Effector memory CD4-positive, alpha-beta T cell (primary cell): Measurements from ENCODE around the gene ZNF423.

Experiments
- DNase-seq, 3 donors: peaks; one replicate each; pipeline ENCODE4 v3.0.0-alpha.2; 2020
- H3K27ac ChIP-seq: 2 replicates; pipeline ENCODE4 v1.7.0; 2013; ENCODE audit warnings: mild to moderate bottlenecking, low read length, moderate library complexity; ENCODE audit not compliant: insufficient read depth, poor library complexity, severe bottlenecking
- H3K27me3 ChIP-seq: replicated peaks from 2 replicates; pipeline ENCODE4 v1.7.0; 2013; ENCODE audit warnings: mild to moderate bottlenecking, low read length; ENCODE audit not compliant: insufficient read depth, control insufficient read depth, poor library complexity, severe bottlenecking
- H3K36me3 ChIP-seq: 2 replicates; pipeline ENCODE4 v1.7.0; 2013; ENCODE audit warnings: mild to moderate bottlenecking, low read length, moderate library complexity; ENCODE audit not compliant: control insufficient read depth, insufficient read depth
- H3K4me1 ChIP-seq: 2 replicates; pipeline ENCODE4 v1.7.0; 2013; ENCODE audit warnings: low read length, mild to moderate bottlenecking; ENCODE audit not compliant: control insufficient read depth, insufficient read depth, poor library complexity, severe bottlenecking
- H3K4me3 ChIP-seq: 2 replicates; pipeline ENCODE4 v1.7.0; 2013; ENCODE audit warnings: low read length, low read depth, mild to moderate bottlenecking; ENCODE audit not compliant: insufficient read depth, poor library complexity, severe bottlenecking
- H3K9me3 ChIP-seq: 2 replicates; pipeline ENCODE4 v1.7.0; 2013; ENCODE audit warnings: mild to moderate bottlenecking, low read length, moderate library complexity; ENCODE audit not compliant: control insufficient read depth

ZNF423 gene

GRCh38 chr16:49556606-49557446 lies 299.1 kb downstream of the ZNF423 start:
- no peak overlapping the region for H3K4me3 ChIP-seq
- DNase-seq = no peak
- no peaks in the 10 kb centered on the region for H3K4me1 ChIP-seq
- H3K27me3 ChIP-seq = no peaks in the 10 kb centered on the region
- no peaks in the 10 kb centered on the region for H3K9me3 ChIP-seq
- no peak overlapping the region for H3K27ac ChIP-seq
- H3K36me3 ChIP-seq = no peaks in the 10 kb centered on the region

GRCh38 chr16:49556249-49556605 lies 299.7 kb downstream of the ZNF423 start:
- Histone ChIP-seq H3K36me3 (no peaks in the 10 kb centered on the region), H3K4me1 (no peaks in the 10 kb centered on the region), H3K27ac (no peak overlapping the region), H3K27me3 (no peaks in the 10 kb centered on the region), H3K9me3 (no peaks in the 10 kb centered on the region), H3K4me3 (no peak overlapping the region)
- no peak for DNase-seq

GRCh38 chr16:49554681-49555080 lies 301.2 kb downstream of the ZNF423 start:
- no peak for DNase-seq
- no peak overlapping the region for H3K4me3 ChIP-seq
- no peaks in the 10 kb centered on the region for H3K4me1 ChIP-seq
- H3K27ac ChIP-seq = no peak overlapping the region
- H3K9me3 ChIP-seq = no peaks in the 10 kb centered on the region
- H3K27me3 ChIP-seq = no peaks in the 10 kb centered on the region
- no peaks in the 10 kb centered on the region for H3K36me3 ChIP-seq

GRCh38 chr16:49552313-49552928 lies 303.5 kb downstream of the ZNF423 start:
- no peak overlapping the region for H3K27ac ChIP-seq
- no peak for DNase-seq
- H3K36me3 ChIP-seq = no peaks in the 10 kb centered on the region
- H3K4me1 ChIP-seq = no peaks in the 10 kb centered on the region
- no peak overlapping the region for H3K4me3 ChIP-seq
- no peaks in the 10 kb centered on the region for H3K27me3 ChIP-seq
- no peaks in the 10 kb centered on the region for H3K9me3 ChIP-seq

- Histone ChIP-seq H3K27me3 (no peaks in the 10 kb centered on the region), H3K4me3 (no peak overlapping the region), H3K36me3 (no peaks in the 10 kb centered on the region), H3K9me3 (no peaks in the 10 kb centered on the region), H3K4me1 (no peaks in the 10 kb centered on the region), H3K27ac (no peak overlapping the region)
- DNase-seq = no peak
Observed at GRCh38 chr16:49550666-49551065, 305.2 kb downstream of the ZNF423 start.

- Histone ChIP-seq H3K36me3 (no peaks in the 10 kb centered on the region), H3K4me3 (no peak overlapping the region), H3K4me1 (no peaks in the 10 kb centered on the region), H3K27me3 (no peaks in the 10 kb centered on the region), H3K27ac (no peak overlapping the region), H3K9me3 (no peaks in the 10 kb centered on the region)
- DNase-seq = no peak
Observed at GRCh38 chr16:49550140-49550539, 305.8 kb downstream of the ZNF423 start.

- no peak for DNase-seq
- H3K9me3 ChIP-seq = no peaks in the 10 kb centered on the region
- no peaks in the 10 kb centered on the region for H3K4me1 ChIP-seq
- no peak overlapping the region for H3K27ac ChIP-seq
- no peaks in the 10 kb centered on the region for H3K36me3 ChIP-seq
- H3K27me3 ChIP-seq = no peaks in the 10 kb centered on the region
- no peak overlapping the region for H3K4me3 ChIP-seq
Observed at GRCh38 chr16:49548325-49548970, 307.5 kb downstream of the ZNF423 start.

- no peaks in the 10 kb centered on the region for H3K9me3 ChIP-seq
- H3K36me3 ChIP-seq = no peaks in the 10 kb centered on the region
- H3K4me3 ChIP-seq = no peak overlapping the region
- no peak for DNase-seq
- H3K4me1 ChIP-seq = no peaks in the 10 kb centered on the region
- H3K27ac ChIP-seq = no peak overlapping the region
- no peaks in the 10 kb centered on the region for H3K27me3 ChIP-seq
Observed at GRCh38 chr16:49547448-49547847, 308.5 kb downstream of the ZNF423 start.

- H3K9me3 ChIP-seq = no peaks in the 10 kb centered on the region
- H3K36me3 ChIP-seq = no peaks in the 10 kb centered on the region
- no peak overlapping the region for H3K27ac ChIP-seq
- H3K27me3 ChIP-seq = no peaks in the 10 kb centered on the region
- H3K4me1 ChIP-seq = no peaks in the 10 kb centered on the region
- no peak for DNase-seq
- H3K4me3 ChIP-seq = no peak overlapping the region
Observed at GRCh38 chr16:49546735-49547134, 309.2 kb downstream of the ZNF423 start.
